ENCODE measurements around the gene DNALI1. TPM values are rescaled to one million over a fixed set of nuclear protein-coding genes. Genes with fewer than 3 reads are reported as not detected.
A peak's percentile ranks its signal among the peaks of the same experiment; 100 is the strongest.
"Not testable (repeated sequence)": the region's sequence is repeated elsewhere in the genome, so short reads cannot be mapped to it uniquely, and the experiment has no call there.

Gene DNALI1
- total RNA-seq, 1 donor from 2014 or later: 36.5 TPM

- Histone ChIP-seq H3K4me2 (no peak overlapping the region), H4K20me1 (ENCODE audit: low read depth) (no peaks in the 10 kb centered on the region), H3K4me3 (no peak overlapping the region), H3K36me3 (no peaks in the 10 kb centered on the region), H2AFZ (replicated peaks) (no peak overlapping the region), H3K79me2 (ENCODE audit: low read depth) (no peaks in the 10 kb centered on the region), H3K9ac (no peak overlapping the region), H3K27me3 (peaks cover 15% of the 10 kb centered on the region), H3F3A (ENCODE audit: low read depth) (peaks cover 14% of the 10 kb centered on the region), H3K4me1 (peaks cover 6% of the 10 kb centered on the region), H3K27ac (no peak overlapping the region), H3K9me3 (ENCODE audit: low read depth) (no peaks in the 10 kb centered on the region)
- DNase-seq (ENCODE audit: low spot score): no peak
- peak overlapping the region; percentile 98 for H3K27ac Mint-ChIP-seq
- H3K4me3 Mint-ChIP-seq: no peak overlapping the region
- no peaks in the 10 kb centered on the region for H3K36me3 Mint-ChIP-seq
- H3K4me1 Mint-ChIP-seq: peaks cover 21% of the 10 kb centered on the region
- TF ChIP-seq EZH2 (IDR thresholded peaks at IDR 0.05) (no peak), EZH2phosphoT487 (IDR thresholded peaks at IDR 0.05) (no peak)
- TF ChIP-seq, protein P1, sequence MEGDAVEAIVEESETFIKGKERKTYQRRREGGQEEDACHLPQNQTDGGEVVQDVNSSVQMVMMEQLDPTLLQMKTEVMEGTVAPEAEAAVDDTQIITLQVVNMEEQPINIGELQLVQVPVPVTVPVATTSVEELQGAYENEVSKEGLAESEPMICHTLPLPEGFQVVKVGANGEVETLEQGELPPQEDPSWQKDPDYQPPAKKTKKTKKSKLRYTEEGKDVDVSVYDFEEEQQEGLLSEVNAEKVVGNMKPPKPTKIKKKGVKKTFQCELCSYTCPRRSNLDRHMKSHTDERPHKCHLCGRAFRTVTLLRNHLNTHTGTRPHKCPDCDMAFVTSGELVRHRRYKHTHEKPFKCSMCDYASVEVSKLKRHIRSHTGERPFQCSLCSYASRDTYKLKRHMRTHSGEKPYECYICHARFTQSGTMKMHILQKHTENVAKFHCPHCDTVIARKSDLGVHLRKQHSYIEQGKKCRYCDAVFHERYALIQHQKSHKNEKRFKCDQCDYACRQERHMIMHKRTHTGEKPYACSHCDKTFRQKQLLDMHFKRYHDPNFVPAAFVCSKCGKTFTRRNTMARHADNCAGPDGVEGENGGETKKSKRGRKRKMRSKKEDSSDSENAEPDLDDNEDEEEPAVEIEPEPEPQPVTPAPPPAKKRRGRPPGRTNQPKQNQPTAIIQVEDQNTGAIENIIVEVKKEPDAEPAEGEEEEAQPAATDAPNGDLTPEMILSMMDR (IDR thresholded peaks at IDR 0.05): no peak
- peaks cover 4% of the 10 kb centered on the region for H3K9me3 Mint-ChIP-seq
- peaks cover 6% of the 10 kb centered on the region for H3K27me3 Mint-ChIP-seq (ENCODE audit: insufficient read depth, low read depth)
Observed at GRCh38 chr1:37519613-37520012, 37.1 kb upstream of the DNALI1 start.

DNA sequence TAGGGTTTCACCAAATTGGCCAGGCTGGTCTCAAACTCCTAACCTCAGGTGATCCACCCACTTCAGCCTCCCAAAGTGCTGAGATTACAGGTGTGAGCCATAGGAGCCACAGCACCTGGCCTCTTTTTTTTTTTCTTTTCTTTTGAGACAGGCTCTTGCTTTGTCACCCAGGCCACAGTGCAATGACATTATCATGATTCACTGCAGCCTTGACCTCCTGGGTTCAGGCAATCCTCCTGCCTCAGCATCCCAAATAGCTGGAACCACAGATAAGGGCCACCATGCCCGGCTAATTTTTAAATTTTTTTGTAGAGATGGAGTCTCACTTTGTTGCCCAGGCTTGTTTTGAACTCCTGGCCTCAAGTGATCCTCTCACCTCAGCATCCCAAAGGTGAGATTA is 26.9 kb upstream of the DNALI1 start:
- H3K9me3 ChIP-seq (ENCODE audit: low read depth); H3K27ac Mint-ChIP-seq; H3K4me3 ChIP-seq; H3K27me3 ChIP-seq; H3K79me2 ChIP-seq (ENCODE audit: low read depth); H4K20me1 ChIP-seq (ENCODE audit: low read depth); H3K4me1 ChIP-seq; H3K9me3 Mint-ChIP-seq; DNase-seq (ENCODE audit: low spot score); H3K9ac ChIP-seq; H3K27ac ChIP-seq; H3K27me3 Mint-ChIP-seq (ENCODE audit: insufficient read depth, low read depth); H2AFZ ChIP-seq (replicated peaks); H3K4me1 Mint-ChIP-seq; H3K36me3 ChIP-seq; H3K36me3 Mint-ChIP-seq; H3K4me3 Mint-ChIP-seq; H3K4me2 ChIP-seq; H3F3A ChIP-seq (ENCODE audit: low read depth): not testable (repeated sequence)

DNA sequence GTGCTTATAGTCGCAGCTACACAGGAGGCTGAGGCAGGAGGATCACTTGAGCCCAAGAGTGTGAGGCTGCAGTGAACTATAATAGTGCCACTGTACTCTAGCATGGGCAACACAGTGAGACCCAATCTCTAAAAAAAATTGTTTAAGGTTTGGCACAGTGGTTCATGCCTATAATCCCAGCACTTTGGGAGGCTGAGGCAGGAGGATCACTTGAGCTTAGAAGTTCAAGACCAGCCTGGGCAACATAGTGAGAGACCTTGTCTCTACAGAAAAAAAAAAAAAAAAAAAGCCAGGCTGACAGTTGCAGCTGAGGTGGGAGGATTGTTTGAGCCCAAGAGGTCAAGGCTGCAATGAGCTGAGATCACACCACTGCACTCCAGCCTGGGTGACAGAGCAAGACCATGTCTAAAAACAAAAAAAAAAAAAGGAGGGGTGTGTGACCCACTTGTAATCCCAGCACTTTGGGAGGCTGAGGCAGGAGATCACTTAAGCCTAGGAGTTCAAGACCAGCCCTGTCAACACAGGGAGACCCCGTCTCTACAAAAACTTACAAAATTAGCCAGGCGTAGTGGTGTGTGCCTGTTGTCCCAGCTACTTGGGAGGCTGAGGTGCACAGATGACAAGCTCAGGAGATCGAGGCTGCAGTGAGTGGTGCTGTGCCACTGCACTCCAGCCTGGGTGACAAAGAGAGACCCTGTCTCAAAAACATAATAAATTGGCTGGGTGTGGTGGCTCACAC is 24.2 kb upstream of the DNALI1 start:
- not testable (repeated sequence) for H3K36me3 ChIP-seq; H3K9ac ChIP-seq; H3K27me3 Mint-ChIP-seq (ENCODE audit: insufficient read depth, low read depth); H3K9me3 Mint-ChIP-seq; H3K79me2 ChIP-seq (ENCODE audit: low read depth); H4K20me1 ChIP-seq (ENCODE audit: low read depth); H3K27me3 ChIP-seq; H3K4me2 ChIP-seq; H3K4me3 ChIP-seq; H3K4me3 Mint-ChIP-seq; H3K9me3 ChIP-seq (ENCODE audit: low read depth); H3K4me1 ChIP-seq; H3F3A ChIP-seq (ENCODE audit: low read depth); H3K27ac Mint-ChIP-seq; DNase-seq (ENCODE audit: low spot score); H3K36me3 Mint-ChIP-seq; H3K4me1 Mint-ChIP-seq; H2AFZ ChIP-seq (replicated peaks); H3K27ac ChIP-seq

DNA sequence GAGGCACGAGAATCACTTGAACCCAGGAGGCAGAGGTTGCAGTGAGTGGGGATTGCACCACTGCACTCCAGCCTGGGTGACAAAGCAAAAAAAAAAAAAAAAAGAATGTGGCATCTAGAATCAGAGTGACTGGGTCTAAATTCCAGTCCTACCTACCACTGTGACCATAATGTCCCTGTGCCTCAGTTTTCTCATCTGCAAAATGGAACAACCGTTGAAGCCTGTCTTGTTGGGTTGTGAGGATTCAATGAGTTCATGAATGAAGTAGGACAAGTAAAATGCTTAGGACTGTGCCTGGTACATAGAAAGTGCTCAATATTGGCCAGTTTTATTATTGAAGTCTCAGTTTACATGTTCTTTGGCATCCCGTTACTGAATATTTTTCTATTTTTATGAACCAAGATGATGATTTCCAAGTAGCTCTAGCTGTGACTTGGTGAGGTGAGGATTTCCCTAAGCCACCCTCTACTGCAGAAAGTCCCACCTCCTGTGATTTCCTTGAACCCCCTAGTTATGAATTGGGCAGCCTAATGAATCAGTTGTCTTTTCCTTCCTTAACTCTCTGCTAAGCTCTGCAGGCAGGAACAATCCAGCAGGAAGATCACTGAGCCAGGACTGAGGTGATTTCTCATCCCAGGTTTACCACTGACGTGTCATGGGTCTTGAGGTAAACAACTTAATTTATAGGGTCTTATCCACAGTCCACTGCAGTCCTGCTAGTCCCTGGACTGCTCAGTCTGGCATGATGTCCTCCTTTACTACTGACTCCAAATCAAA is 23.2 kb upstream of the DNALI1 start:
- Mint-ChIP-seq H3K4me1 (no peaks in the 10 kb centered on the region), H3K27ac (no peak overlapping the region), H3K4me3 (no peak overlapping the region), H3K9me3 (no peaks in the 10 kb centered on the region), H3K36me3 (peaks cover 14% of the 10 kb centered on the region), H3K27me3 (ENCODE audit: insufficient read depth, low read depth) (peaks cover 6% of the 10 kb centered on the region)
- DNase-seq (ENCODE audit: low spot score): no peak
- H3F3A ChIP-seq (ENCODE audit: low read depth): no peaks in the 10 kb centered on the region
- no peak overlapping the region for H3K4me3 ChIP-seq
- H3K27ac ChIP-seq: no peak overlapping the region
- no peaks in the 10 kb centered on the region for H3K9me3 ChIP-seq (ENCODE audit: low read depth)
- H4K20me1 ChIP-seq (ENCODE audit: low read depth): no peaks in the 10 kb centered on the region
- TF ChIP-seq EZH2phosphoT487 (IDR thresholded peaks at IDR 0.05): no peak
- TF ChIP-seq, protein P1 (IDR thresholded peaks at IDR 0.05): no peak
- TF ChIP-seq EZH2 (IDR thresholded peaks at IDR 0.05): no peak
- no peaks in the 10 kb centered on the region for H3K27me3 ChIP-seq
- H3K4me2 ChIP-seq: no peak overlapping the region
- no peaks in the 10 kb centered on the region for H3K79me2 ChIP-seq (ENCODE audit: low read depth)
- no peaks in the 10 kb centered on the region for H3K36me3 ChIP-seq
- H2AFZ ChIP-seq (replicated peaks): no peak overlapping the region
- H3K4me1 ChIP-seq: no peaks in the 10 kb centered on the region
- H3K9ac ChIP-seq: no peak overlapping the region

Data from neural progenitor cell (in vitro differentiated cells).